ENCODE data around the gene SLC25A39.

Gene SLC25A39

GRCh38 chr17:44359006-44359405 lies 34.4 kb upstream of the SLC25A39 start:
- H3K4me3 ChIP-seq (ENCODE audit: low read depth, low read length) = no peak overlapping the region
- DNase-seq (ENCODE audit: low read depth) = no peak
- TF ChIP-seq CTCF (conservative IDR thresholded peaks at IDR 0.05; ENCODE audit: low read depth, low read length) = no peak

- no peak for DNase-seq (ENCODE audit: low read depth)
- no peak overlapping the region for H3K4me3 ChIP-seq (ENCODE audit: low read depth, low read length)
- no peak for TF ChIP-seq CTCF (conservative IDR thresholded peaks at IDR 0.05; ENCODE audit: low read depth, low read length)
Measured at GRCh38 chr17:44358066-44358465, 33.4 kb upstream of the SLC25A39 start.

GRCh38 chr17:44356241-44356640 lies 31.6 kb upstream of the SLC25A39 start:
- no peak overlapping the region for H3K4me3 ChIP-seq (ENCODE audit: low read depth, low read length)
- TF ChIP-seq CTCF (conservative IDR thresholded peaks at IDR 0.05; ENCODE audit: low read depth, low read length) = no peak
- no peak for DNase-seq (ENCODE audit: low read depth)

- TF ChIP-seq CTCF (conservative IDR thresholded peaks at IDR 0.05; ENCODE audit: low read depth, low read length) = no peak
- H3K4me3 ChIP-seq (ENCODE audit: low read depth, low read length) = no peak overlapping the region
- no peak for DNase-seq (ENCODE audit: low read depth)
Measured at GRCh38 chr17:44355642-44356099, 31.0 kb upstream of the SLC25A39 start.

- no peak for TF ChIP-seq CTCF (conservative IDR thresholded peaks at IDR 0.05; ENCODE audit: low read depth, low read length)
- no peak overlapping the region for H3K4me3 ChIP-seq (ENCODE audit: low read depth, low read length)
- DNase-seq (ENCODE audit: low read depth) = no peak
Measured at GRCh38 chr17:44354582-44355561, 30.2 kb upstream of the SLC25A39 start.

- H3K4me3 ChIP-seq (ENCODE audit: low read depth, low read length) = peak overlapping the region; percentile 17
- TF ChIP-seq CTCF (conservative IDR thresholded peaks at IDR 0.05; ENCODE audit: low read depth, low read length) = no peak
- DNase-seq (ENCODE audit: low read depth) = no peak
Measured at GRCh38 chr17:44353672-44354331, 29.2 kb upstream of the SLC25A39 start.
